Mesothelial cell of epicardium (in vitro differentiated cells): ENCODE results near the gene DUSP14. TPM values are rescaled to one million over a fixed set of nuclear protein-coding genes. Genes with fewer than 3 reads are reported as not detected.

Experiments
- DNase-seq, 2 experiments: peaks; one replicate each; pipeline ENCODE4 v3.0.0; 2021; ENCODE audit warnings: low spot score in 2 of 2; ENCODE audit not compliant: unreplicated experiment in 2 of 2
- H3K27ac Mint-ChIP-seq: 2 replicates; pipeline ENCODE4 v1.8.0; 2021; ENCODE audit warnings: mixed read lengths
- H3K27me3 Mint-ChIP-seq: 2 replicates; pipeline ENCODE4 v1.8.0; 2021; ENCODE audit warnings: low read depth, mixed read lengths
- H3K36me3 Mint-ChIP-seq: 2 replicates; pipeline ENCODE4 v1.8.0; 2021; ENCODE audit warnings: mixed read lengths
- H3K4me1 Mint-ChIP-seq: 2 replicates; pipeline ENCODE4 v1.8.0; 2021; ENCODE audit warnings: mixed read lengths
- H3K4me3 Mint-ChIP-seq: 2 replicates; pipeline ENCODE4 v1.8.0; 2021; ENCODE audit warnings: mild to moderate bottlenecking, moderate library complexity, mixed read lengths
- H3K9me3 Mint-ChIP-seq: 2 replicates; pipeline ENCODE4 v1.8.0; 2021; ENCODE audit warnings: mixed read lengths
- CTCF ChIP-seq: fragments of 200-600 bp; sonication (generic); IDR thresholded peaks from one replicate; pipeline ENCODE4 v1.5.0; 2021; ENCODE audit warnings: antibody characterized with exemption; ENCODE audit not compliant: unreplicated experiment
- total RNA-seq: library from RNA; stranded (reverse); gene quantifications from 3 replicates; pipeline ENCODE4 v1.2.1, GENCODE V29; 2021

Gene DUSP14
- total RNA-seq, 1 donor from 2014 or later: 13.4 TPM

DNA sequence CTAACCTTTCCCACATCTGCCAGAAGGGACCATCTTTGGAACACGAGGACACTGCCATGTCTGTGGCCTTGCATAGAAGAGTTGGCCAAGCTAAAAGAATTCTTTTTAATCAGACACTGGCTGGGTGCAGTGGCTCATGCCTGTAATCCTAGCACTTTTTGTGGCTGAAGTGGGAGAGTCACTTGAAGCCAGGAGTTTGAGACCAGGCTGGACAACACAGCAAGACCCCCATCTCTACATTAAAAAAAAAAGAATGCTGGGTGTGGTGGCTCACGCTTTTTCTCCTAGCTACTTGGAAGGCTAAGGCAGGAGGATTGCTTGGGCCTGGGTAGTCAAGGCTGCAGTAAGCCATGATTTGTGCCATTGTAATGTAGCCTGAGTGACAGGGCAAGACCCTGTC, 9.3 kb upstream of the DUSP14 start:
- no peaks in the 10 kb centered on the region for H3K9me3 Mint-ChIP-seq
- no peak for TF ChIP-seq CTCF
- no peak overlapping the region for H3K4me3 Mint-ChIP-seq
- H3K4me1 Mint-ChIP-seq: peaks cover 29% of the 10 kb centered on the region
- H3K36me3 Mint-ChIP-seq: peaks cover 24% of the 10 kb centered on the region
- H3K27me3 Mint-ChIP-seq: no peaks in the 10 kb centered on the region
- no peak for DNase-seq
- H3K27ac Mint-ChIP-seq: no peak overlapping the region

DNA sequence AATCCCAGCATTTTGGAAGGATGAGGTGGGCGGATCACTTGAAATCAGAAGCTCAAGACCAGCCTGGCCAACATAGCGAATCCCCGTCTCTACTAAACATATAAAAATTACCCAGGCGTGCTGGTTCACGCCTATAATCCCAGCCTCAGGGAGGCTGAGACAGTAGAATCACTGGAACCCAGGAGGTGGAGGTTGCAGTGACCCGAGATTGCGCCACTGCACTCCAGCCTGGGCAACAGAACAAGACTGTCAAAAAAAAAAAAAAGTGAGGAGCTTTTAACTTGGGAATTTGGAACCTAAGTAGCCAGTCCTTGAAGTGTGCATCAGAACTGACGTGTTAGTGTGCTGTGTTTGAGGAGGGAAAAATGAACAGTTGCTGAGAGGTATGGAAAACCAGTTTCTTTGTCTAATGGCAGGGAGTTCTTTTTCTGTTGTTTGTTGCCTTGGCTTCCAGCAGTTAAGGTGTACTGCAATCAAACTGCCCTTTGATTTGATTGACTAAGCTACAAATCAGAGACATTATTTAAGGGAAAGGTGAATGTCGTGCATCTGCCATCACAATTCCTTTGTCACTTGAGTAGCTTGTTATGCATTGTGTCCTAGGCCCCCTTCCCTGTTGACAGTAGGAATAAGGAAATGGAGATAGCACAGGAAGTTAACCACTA, 8.6 kb upstream of the DUSP14 start:
- no peak for DNase-seq
- Mint-ChIP-seq H3K4me1 (peaks cover 28% of the 10 kb centered on the region), H3K9me3 (no peaks in the 10 kb centered on the region), H3K36me3 (peaks cover 21% of the 10 kb centered on the region), H3K27me3 (no peaks in the 10 kb centered on the region), H3K4me3 (no peak overlapping the region), H3K27ac (no peak overlapping the region)
- no peak for TF ChIP-seq CTCF

DNA sequence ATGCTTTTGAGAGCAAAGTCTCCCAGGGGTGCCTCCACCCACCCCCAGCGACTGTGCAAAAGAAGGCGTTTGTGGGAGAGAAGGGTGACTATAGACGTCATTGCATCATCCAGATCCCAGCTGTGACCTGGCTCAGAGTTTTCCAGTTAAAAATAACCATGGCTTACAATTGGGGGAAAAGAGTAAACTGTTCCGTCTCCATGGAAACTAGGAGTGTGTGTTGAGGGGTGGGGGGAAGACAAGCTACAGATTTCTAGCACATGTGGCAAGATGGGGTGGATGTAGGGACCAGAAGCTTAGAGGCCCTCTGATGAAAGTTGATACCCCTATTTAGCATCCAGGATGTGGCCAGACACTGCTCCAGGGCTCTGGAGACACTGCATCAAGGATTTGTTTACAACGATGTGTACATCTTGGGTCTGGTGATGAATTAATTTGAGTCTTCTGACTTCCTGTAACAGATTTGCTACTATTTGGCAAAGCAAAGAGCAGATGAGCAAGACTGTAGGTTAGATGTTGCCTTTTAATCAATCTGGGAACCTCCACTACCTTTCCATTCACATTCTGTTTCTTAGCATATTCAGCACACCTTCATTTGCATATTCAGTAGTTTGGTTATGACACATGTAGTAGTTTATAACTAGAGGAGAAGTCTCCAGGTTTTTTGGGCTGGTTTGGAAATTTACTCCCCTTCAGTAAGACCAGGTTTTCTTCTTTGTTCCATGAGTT, 6.2 kb upstream of the DUSP14 start:
- TF ChIP-seq CTCF: no peak
- H3K4me3 Mint-ChIP-seq: no peak overlapping the region
- H3K4me1 Mint-ChIP-seq: peaks cover 32% of the 10 kb centered on the region
- H3K36me3 Mint-ChIP-seq: peaks cover 15% of the 10 kb centered on the region
- H3K27me3 Mint-ChIP-seq: no peaks in the 10 kb centered on the region
- peak overlapping the region; percentile 2 for H3K27ac Mint-ChIP-seq
- DNase-seq: no peak
- H3K9me3 Mint-ChIP-seq: no peaks in the 10 kb centered on the region

GRCh38 chr17:37485938-37486570, 3.6 kb upstream of the DUSP14 start:
- Mint-ChIP-seq H3K4me1 (peaks cover 45% of the 10 kb centered on the region), H3K4me3 (no peak overlapping the region), H3K27ac (no peak overlapping the region), H3K9me3 (no peaks in the 10 kb centered on the region), H3K36me3 (peaks cover 1% of the 10 kb centered on the region), H3K27me3 (no peaks in the 10 kb centered on the region)
- no peak for TF ChIP-seq CTCF
- DNase-seq: no peak

GRCh38 chr17:37488009-37488604, 1.6 kb upstream of the DUSP14 start:
- peak overlapping the region; percentile 52 for H3K27ac Mint-ChIP-seq
- H3K9me3 Mint-ChIP-seq: no peaks in the 10 kb centered on the region
- H3K27me3 Mint-ChIP-seq: no peaks in the 10 kb centered on the region
- no peaks in the 10 kb centered on the region for H3K36me3 Mint-ChIP-seq
- H3K4me3 Mint-ChIP-seq: peak overlapping the region; percentile 86
- peaks cover 59% of the 10 kb centered on the region for H3K4me1 Mint-ChIP-seq
- DNase-seq: no peak
- no peak for TF ChIP-seq CTCF
